Activated naive CD8-positive, alpha-beta T cell treated with anti-CD3 and anti-CD28 coated beads, Interleukin-2, amount 50 U/mL, for 24 hours (primary cell): ENCODE measurements around the gene ARF6.
"Not testable (repeated sequence)": the region's sequence is repeated elsewhere in the genome, so short reads cannot be mapped to it uniquely, and the experiment has no call there.

Experiments used
- ATAC-seq: fragments of 150-1000 bp; cut with Tn5 transposase; one replicate; pipeline ENCODE4 v1.10.0; 2021
- DNase-seq: peaks from one replicate; pipeline ENCODE4 v3.0.0; 2021
- H3K27ac Mint-ChIP-seq: one replicate; pipeline ENCODE4 v1.8.0; 2021; ENCODE audit warnings: mild to moderate bottlenecking, mixed read lengths
- H3K27me3 Mint-ChIP-seq: one replicate; pipeline ENCODE4 v1.8.0; 2021; ENCODE audit warnings: mixed read lengths
- H3K36me3 Mint-ChIP-seq: one replicate; pipeline ENCODE4 v1.8.0; 2021; ENCODE audit warnings: low read depth, mixed read lengths
- H3K4me1 Mint-ChIP-seq: one replicate; pipeline ENCODE4 v1.8.0; 2021; ENCODE audit warnings: mixed read lengths
- H3K4me3 Mint-ChIP-seq: one replicate; pipeline ENCODE4 v1.8.0; 2021; ENCODE audit warnings: mild to moderate bottlenecking, moderate library complexity, mixed read lengths
- H3K9me3 Mint-ChIP-seq: one replicate; pipeline ENCODE4 v1.8.0; 2021; ENCODE audit warnings: mixed read lengths

ARF6 gene

DNA sequence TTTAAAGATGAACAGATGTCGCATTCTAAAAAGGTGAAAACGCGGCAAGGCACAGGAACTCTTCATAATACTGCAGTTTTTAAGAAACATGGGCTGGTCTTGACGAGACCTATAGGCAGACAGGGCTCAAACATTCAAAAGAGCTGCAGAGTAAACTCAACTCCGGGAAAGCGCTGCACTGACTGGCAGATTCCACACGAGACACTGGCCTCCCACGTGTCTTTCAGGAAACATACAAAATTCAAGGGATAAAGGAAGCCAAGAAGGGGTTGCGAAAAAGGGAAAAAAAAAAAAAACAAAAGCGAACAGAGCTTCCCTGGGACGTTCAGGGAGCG, 614 bp upstream of the ARF6 start:
- H3K27ac Mint-ChIP-seq: peak overlapping the region; percentile 99
- peaks cover 37% of the 10 kb centered on the region for H3K4me1 Mint-ChIP-seq
- peak overlapping the region; percentile 99 for H3K4me3 Mint-ChIP-seq
- no peaks in the 10 kb centered on the region for H3K9me3 Mint-ChIP-seq
- DNase-seq (peak; percentile 44), ATAC-seq (no peak)
- peaks cover 54% of the 10 kb centered on the region for H3K36me3 Mint-ChIP-seq
- peaks cover 5% of the 10 kb centered on the region for H3K27me3 Mint-ChIP-seq

DNA sequence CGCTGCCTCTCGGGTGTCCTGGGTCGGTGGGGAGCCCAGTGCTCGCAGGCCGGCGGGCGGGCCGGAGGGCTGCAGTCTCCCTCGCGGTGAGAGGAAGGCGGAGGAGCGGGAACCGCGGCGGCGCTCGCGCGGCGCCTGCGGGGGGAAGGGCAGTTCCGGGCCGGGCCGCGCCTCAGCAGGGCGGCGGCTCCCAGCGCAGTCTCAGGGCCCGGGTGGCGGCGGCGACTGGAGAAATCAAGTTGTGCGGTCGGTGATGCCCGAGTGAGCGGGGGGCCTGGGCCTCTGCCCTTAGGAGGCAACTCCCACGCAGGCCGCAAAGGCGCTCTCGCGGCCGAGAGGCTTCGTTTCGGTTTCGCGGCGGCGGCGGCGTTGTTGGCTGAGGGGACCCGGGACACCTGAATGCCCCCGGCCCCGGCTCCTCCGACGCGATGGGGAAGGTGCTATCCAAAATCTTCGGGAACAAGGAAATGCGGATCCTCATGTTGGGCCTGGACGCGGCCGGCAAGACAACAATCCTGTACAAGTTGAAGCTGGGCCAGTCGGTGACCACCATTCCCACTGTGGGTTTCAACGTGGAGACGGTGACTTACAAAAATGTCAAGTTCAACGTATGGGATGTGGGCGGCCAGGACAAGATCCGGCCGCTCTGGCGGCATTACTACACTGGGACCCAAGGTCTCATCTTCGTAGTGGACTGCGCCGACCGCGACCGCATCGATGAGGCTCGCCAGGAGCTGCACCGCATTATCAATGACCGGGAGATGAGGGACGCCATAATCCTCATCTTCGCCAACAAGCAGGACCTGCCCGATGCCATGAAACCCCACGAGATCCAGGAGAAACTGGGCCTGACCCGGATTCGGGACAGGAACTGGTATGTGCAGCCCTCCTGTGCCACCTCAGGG, 679 bp downstream of the ARF6 start:
- ATAC-seq: peak; percentile 66
- H3K4me1 Mint-ChIP-seq: peaks cover 46% of the 10 kb centered on the region
- peaks cover 5% of the 10 kb centered on the region for H3K27me3 Mint-ChIP-seq
- peak overlapping the region; percentile 99 for H3K27ac Mint-ChIP-seq
- H3K36me3 Mint-ChIP-seq: peaks cover 65% of the 10 kb centered on the region
- peak overlapping the region; percentile 99 for H3K4me3 Mint-ChIP-seq
- DNase-seq: peak; percentile 93
- H3K9me3 Mint-ChIP-seq: no peaks in the 10 kb centered on the region

DNA sequence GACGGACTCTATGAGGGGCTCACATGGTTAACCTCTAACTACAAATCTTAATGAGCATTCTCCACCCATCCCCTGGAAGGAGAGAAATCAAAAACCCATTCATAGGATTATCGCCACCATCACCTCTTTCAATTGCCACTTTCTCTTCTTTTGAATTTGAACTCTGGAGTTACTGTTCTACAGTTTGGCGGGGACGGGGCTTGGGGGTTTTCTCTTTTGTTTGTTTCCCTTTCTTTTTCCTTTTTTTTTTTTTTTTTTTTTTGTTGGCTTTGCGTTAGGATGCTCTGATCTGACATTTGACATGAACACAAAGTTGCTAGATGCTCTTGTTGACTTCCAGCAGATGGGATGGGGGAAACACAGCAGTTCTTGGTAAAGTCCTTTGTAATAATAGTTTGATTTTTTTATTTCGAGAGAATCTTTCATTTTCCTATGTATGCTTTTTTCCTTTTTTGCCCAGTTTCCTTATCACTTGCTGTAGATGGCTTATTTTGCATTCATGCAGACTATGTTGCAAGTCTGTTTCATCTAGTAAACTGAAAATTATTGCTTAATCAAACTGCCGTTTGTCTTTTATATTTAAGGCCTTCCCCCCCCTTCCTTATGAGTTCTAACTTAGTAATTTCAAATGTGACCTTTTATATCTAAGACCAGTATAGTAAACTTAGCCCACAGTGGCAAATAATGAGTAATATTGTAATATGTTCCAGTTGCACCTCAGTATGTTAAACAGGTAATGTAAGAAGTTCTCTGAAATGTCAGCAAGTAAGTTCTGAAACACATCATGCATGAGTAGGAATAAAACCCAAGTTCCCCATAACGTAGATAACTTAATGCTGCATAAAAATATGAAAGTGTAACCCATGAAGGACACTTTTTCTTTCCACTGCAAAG, 1.6 kb downstream of the ARF6 start:
- H3K27me3 Mint-ChIP-seq, DNase-seq, H3K9me3 Mint-ChIP-seq: not testable (repeated sequence)
- peak; percentile 38 for ATAC-seq
- Mint-ChIP-seq H3K4me3 (peak overlapping the region; percentile 99), H3K36me3 (peaks cover 70% of the 10 kb centered on the region), H3K27ac (peak overlapping the region; percentile 99), H3K4me1 (peaks cover 55% of the 10 kb centered on the region)

DNA sequence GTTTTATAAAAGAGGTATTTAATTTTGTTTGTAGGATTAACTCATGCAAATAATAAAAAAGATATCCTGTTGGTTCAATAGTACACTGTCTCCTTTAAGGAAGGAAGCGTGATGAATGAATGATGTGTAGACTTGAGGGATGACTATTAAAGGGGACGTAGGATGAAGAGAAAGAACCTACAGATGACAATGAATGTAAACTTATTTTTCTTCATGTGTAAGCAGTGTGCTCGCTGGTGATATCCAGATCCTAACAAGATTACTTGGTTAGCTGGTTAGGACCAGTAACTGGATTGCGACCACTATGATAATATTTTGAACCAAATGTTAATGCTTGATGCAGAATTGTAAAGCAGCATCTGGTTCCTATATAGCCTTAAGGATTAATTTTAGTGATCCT, 2.6 kb downstream of the ARF6 start:
- H3K36me3 Mint-ChIP-seq: peaks cover 72% of the 10 kb centered on the region
- peaks cover 5% of the 10 kb centered on the region for H3K27me3 Mint-ChIP-seq
- H3K4me3 Mint-ChIP-seq: peak overlapping the region; percentile 99
- H3K9me3 Mint-ChIP-seq: no peaks in the 10 kb centered on the region
- no peak for DNase-seq
- no peak for ATAC-seq
- H3K4me1 Mint-ChIP-seq: peaks cover 61% of the 10 kb centered on the region
- H3K27ac Mint-ChIP-seq: peak overlapping the region; percentile 99

DNA sequence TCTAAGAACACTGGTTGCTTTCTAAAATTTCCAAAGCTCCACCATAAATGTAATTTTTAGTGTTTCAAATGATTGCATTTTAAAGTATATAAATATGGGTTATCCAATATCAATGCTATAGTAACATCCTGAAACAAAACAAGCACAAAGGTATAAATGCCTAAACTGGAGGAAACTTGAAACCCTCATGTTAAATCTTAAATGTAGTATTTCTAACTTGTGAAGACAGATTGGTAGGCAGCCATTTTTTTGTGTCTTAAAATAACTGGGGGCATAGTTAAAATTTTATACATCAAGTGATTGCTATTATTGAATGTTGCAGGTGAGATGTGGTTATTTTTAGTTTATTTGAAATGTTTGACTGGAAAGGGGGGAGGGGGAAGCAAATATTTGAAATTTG, 3.4 kb downstream of the ARF6 start:
- Mint-ChIP-seq H3K4me1 (peaks cover 58% of the 10 kb centered on the region), H3K36me3 (peaks cover 67% of the 10 kb centered on the region), H3K27ac (peak overlapping the region; percentile 99), H3K4me3 (peak overlapping the region; percentile 99)
- ATAC-seq, H3K9me3 Mint-ChIP-seq, DNase-seq, H3K27me3 Mint-ChIP-seq: not testable (repeated sequence)

DNA sequence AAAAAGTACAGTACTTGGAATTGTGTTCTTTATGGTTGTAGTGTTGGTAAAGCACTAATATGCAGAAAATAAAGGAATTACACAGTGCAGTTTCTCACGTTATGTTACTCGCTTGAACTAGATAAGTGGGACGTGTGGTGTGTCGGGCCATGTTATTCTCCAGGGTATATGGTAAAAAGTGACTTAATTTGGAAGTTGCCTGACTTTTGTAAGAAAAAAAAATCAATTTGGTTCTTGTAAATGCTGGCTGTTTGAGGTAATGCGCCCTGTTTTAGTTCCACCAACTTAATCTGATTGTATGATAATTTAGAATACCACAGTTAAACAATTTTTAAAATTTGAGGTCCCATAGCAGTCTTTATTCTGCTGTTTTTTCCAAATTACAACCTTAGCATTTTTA, 4.1 kb downstream of the ARF6 start:
- peaks cover 53% of the 10 kb centered on the region for H3K4me1 Mint-ChIP-seq
- no peaks in the 10 kb centered on the region for H3K9me3 Mint-ChIP-seq
- ATAC-seq (no peak), DNase-seq (no peak)
- peak overlapping the region; percentile 99 for H3K4me3 Mint-ChIP-seq
- H3K27me3 Mint-ChIP-seq: peaks cover 5% of the 10 kb centered on the region
- H3K36me3 Mint-ChIP-seq: peaks cover 64% of the 10 kb centered on the region
- H3K27ac Mint-ChIP-seq: peak overlapping the region; percentile 99

DNA sequence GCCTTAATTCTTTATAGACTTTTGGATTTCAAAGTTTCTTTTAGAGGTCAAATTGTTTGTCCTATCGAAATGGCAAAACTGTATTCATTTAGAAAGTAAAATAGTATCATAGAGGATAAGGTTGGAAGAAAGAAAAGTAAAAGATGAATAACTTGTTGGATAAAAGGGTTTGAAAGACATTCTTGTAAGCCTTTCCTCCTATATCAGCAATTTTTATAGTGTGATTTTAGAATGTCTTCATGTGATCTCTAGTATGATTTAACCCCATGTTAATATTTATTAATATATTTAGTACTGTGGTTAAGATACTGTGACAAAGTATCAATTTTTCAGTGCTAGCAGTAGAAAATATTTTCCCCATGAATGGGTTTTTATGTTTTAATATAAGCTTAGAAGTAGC, 4.5 kb downstream of the ARF6 start:
- Mint-ChIP-seq H3K4me3 (peak overlapping the region; percentile 99), H3K27ac (peak overlapping the region; percentile 99), H3K27me3 (peaks cover 3% of the 10 kb centered on the region), H3K36me3 (peaks cover 63% of the 10 kb centered on the region), H3K4me1 (peaks cover 52% of the 10 kb centered on the region), H3K9me3 (peaks cover 3% of the 10 kb centered on the region)
- DNase-seq: no peak
- no peak for ATAC-seq

DNA sequence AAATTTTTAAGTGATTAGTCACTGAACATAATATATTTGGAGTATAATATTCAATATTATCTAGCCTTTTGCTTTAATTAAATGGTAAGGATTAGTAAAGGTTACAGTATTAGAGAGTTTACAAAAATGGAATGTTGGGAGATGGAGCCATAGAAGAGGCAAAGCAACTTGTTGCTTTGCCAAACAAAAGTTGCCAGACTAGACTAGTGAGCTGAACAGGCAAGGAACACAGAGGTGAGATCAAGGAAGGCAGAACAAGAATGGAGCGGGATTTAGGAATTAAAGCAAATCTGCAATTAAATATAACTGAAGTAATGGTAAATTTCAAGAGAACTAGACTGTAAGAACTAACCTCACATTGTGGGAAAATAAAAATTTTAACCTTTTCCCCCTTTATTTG, 5.1 kb downstream of the ARF6 start:
- no peak for ATAC-seq
- Mint-ChIP-seq H3K27me3 (peaks cover 3% of the 10 kb centered on the region), H3K27ac (peak overlapping the region; percentile 99), H3K9me3 (peaks cover 4% of the 10 kb centered on the region), H3K36me3 (peaks cover 59% of the 10 kb centered on the region), H3K4me3 (peak overlapping the region; percentile 99), H3K4me1 (peaks cover 52% of the 10 kb centered on the region)
- DNase-seq: no peak

DNA sequence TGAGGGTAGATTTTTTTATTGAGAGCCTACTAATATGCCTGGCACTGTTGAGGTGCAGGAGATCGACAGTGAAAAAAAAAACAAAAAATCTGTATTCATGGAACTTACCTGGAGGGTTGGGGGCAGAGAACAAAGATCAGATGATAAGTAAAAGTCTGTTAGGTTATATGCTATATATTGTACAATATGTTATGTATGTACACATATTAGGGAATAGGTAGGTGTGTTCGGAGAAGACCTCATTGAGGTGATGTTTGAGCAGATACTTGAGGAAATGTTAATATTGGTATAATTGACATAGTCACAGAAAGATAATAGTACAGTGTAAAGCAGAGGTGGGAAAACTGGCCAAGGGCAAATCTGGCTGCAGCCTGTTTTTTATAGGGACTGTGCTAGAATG, 5.6 kb downstream of the ARF6 start:
- ATAC-seq (no peak), DNase-seq (no peak)
- H3K27ac Mint-ChIP-seq: peak overlapping the region; percentile 99
- H3K4me3 Mint-ChIP-seq: peak overlapping the region; percentile 99
- peaks cover 51% of the 10 kb centered on the region for H3K4me1 Mint-ChIP-seq
- peaks cover 2% of the 10 kb centered on the region for H3K27me3 Mint-ChIP-seq
- peaks cover 60% of the 10 kb centered on the region for H3K36me3 Mint-ChIP-seq
- peaks cover 4% of the 10 kb centered on the region for H3K9me3 Mint-ChIP-seq

DNA sequence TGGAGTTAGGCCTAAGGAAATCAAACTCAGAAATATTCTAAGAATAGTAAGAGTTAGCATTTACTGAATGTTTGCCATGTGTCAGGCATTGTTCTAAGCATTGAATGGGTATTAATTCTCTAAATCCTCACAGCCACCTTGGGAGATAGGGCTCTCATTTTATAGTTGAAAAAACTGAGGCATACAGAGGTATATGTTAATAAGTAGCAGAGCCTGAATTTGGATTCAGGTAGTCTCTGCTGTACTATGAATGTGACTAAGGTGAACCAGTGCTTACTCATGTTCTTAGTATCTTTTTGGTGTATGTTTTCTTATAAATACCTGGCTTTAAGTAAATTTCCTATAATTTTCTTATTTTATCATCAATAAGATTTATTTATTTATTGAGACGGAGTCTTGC, 8.1 kb downstream of the ARF6 start:
- Mint-ChIP-seq H3K4me3 (no peak overlapping the region), H3K4me1 (peaks cover 49% of the 10 kb centered on the region), H3K9me3 (peaks cover 8% of the 10 kb centered on the region), H3K27ac (no peak overlapping the region), H3K27me3 (no peaks in the 10 kb centered on the region), H3K36me3 (peaks cover 37% of the 10 kb centered on the region)
- no peak for ATAC-seq
- DNase-seq: no peak

DNA sequence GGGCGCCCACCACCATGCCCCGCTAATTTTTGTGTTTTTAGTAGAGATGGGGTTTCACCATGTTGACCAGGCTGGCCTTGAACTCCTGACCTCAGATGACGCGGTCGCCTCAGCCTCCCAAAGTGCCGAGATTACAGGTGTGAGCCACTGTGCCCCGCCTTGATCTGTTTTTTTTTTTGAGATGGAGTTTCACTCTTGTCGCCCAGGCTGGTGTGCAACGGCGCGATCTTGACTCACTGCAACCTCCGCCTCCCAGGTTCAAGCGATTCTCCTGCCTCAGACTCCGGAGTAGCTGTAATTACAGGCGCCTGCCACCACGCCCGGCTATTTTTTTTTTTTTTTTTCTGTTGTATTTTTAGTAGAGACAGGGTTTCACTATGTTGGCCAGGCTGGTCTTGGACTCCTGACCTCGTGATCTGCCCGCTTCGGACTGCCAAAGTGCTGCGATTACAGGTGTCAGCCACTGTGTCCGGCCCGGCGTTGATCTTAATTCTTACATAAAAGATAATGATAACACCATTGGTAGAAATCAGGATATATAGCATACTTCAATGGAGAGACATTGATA, 9.9 kb downstream of the ARF6 start:
- not testable (repeated sequence) for DNase-seq, H3K4me3 Mint-ChIP-seq, ATAC-seq, H3K9me3 Mint-ChIP-seq, H3K27me3 Mint-ChIP-seq, H3K27ac Mint-ChIP-seq
- peaks cover 26% of the 10 kb centered on the region for H3K36me3 Mint-ChIP-seq
- peaks cover 55% of the 10 kb centered on the region for H3K4me1 Mint-ChIP-seq

DNA sequence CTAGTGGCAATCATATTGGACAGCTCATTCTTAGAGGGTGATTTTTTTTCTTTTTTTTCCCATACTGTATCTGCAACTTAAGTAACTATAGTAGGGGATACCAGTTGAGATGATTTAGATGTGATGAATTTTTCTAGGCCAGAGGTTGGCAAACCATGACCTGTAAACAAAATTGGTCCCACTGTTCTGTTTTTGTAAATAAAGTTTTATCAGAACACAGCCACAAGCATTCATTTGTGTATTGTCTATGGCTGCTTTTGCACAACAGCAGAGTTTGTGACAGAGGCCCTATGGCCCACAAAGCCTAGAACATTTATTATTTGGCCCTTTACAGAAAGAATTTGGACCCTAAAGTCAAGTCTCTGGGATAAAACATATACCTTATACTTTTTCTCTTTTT, 11.4 kb downstream of the ARF6 start:
- Mint-ChIP-seq H3K27me3 (no peaks in the 10 kb centered on the region), H3K4me1 (peaks cover 53% of the 10 kb centered on the region), H3K9me3 (peaks cover 8% of the 10 kb centered on the region), H3K4me3 (no peak overlapping the region), H3K36me3 (peaks cover 13% of the 10 kb centered on the region), H3K27ac (no peak overlapping the region)
- no peak for DNase-seq
- ATAC-seq: no peak

DNA sequence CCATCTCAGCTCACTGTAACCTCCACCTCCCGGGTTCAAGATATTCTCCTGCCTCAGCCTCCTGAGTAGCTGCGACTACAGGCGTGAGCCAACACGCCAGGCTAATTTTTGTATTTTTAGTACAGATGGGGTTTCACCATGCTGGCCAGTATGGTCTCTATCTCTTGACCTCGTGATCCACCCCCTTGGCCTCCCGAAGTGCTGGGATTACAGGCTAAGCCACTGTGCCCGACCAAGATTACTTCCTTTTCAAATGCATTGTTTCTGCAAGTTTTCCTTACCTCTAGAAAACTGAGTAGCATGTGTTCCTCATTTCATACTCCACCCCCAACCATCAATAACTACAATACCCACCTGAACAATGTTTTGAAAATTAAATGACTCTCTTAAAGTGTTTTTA, 13.1 kb downstream of the ARF6 start:
- no peak for DNase-seq
- no peak for ATAC-seq
- Mint-ChIP-seq H3K4me3 (no peak overlapping the region), H3K4me1 (peaks cover 49% of the 10 kb centered on the region), H3K9me3 (peaks cover 8% of the 10 kb centered on the region), H3K27me3 (no peaks in the 10 kb centered on the region), H3K27ac (peak overlapping the region; percentile 41), H3K36me3 (peaks cover 18% of the 10 kb centered on the region)

DNA sequence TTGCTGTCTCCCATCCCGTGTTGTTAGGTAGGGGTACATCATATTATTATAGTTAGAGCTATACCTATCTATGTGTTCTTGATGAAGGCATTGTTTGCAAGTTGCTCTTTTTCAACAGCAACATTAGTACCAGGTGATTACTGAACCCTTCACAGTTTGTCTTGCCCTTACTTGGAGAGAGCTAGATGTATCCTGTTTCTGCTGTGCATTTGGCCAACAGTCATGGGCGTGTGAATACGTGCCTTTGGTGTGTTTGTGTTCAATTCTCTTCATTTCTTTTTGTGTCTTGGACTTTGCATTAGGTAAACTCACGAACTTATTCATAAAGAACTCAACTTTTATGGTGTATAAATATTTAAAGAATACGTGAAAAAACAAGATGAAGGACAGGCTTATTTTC, 14.3 kb downstream of the ARF6 start:
- Mint-ChIP-seq H3K27ac (peak overlapping the region; percentile 61), H3K9me3 (peaks cover 6% of the 10 kb centered on the region), H3K36me3 (peaks cover 17% of the 10 kb centered on the region), H3K4me1 (peaks cover 58% of the 10 kb centered on the region), H3K4me3 (peak overlapping the region; percentile 56), H3K27me3 (no peaks in the 10 kb centered on the region)
- DNase-seq (no peak), ATAC-seq (no peak)
